MV-4-11 (cell line): ENCODE measurements around the gene ADI1.
A peak's percentile ranks its signal among the peaks of the same experiment; 100 is the strongest.
"Not testable (repeated sequence)": the region's sequence is repeated elsewhere in the genome, so short reads cannot be mapped to it uniquely, and the experiment has no call there.

Experiments
- DNase-seq: peaks from one replicate; lab custom pipeline; 2025; lab: John Stamatoyannopoulos, UW

The ADI1 gene

GRCh38 chr2:3493615-3494007, 25.7 kb downstream of the ADI1 start:
- no peak for DNase-seq

- DNase-seq, result no peak
Observed at GRCh38 chr2:3492951-3493614, 26.2 kb downstream of the ADI1 start.

DNA sequence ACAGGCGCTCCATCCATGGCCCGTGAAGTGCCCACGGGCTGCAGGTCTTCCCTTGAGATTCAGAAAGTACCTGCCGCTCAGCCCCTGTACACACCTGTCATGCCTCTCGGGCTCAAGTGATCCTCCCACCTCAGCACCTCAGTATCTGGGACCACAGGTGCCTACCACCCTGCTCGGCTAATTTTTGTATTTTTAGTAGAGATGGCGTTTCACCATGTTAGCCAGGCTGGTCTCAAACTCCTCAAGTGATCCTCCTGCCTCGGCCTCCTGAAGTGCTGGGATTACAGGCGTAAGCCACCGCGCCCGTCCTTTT, 26.9 kb downstream of the ADI1 start:
- DNase-seq, result not testable (repeated sequence)

DNA sequence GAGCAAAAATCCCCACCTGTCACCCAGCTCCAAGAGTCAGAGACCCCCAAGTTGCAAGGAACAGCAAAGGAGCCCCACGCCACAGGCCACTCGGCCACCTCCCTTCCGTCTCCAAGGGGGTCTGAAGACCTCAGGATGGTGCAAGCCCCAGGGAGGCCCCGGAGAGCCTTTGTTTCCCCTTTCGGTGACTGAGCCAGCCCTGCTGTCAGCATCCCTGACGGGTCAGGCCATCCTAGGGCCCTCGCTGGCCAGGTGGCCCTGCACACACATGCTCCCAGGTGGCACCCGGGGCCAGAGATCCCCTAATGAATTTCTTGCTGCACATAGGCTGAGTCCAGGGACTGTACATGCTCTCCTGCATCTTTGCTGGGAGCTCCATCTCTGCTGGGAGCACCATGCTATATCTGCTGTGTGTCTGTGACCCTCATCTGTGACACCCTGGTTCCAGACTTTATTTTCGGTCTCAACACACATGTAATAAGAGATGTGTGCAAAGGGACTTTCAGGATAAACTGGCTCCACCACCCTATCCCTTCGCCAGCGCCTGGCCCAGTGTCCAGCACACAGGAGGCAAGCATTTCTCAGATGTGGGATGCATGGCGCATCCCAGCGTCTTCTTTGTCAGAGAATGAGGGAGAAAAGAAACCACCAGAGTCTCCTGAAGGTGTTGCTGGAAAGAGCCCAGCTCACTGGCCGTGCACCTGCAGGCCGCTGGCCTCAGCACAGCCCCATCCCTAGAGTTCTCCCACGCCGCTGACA, 27.4 kb downstream of the ADI1 start:
- DNase-seq, result no peak

DNA sequence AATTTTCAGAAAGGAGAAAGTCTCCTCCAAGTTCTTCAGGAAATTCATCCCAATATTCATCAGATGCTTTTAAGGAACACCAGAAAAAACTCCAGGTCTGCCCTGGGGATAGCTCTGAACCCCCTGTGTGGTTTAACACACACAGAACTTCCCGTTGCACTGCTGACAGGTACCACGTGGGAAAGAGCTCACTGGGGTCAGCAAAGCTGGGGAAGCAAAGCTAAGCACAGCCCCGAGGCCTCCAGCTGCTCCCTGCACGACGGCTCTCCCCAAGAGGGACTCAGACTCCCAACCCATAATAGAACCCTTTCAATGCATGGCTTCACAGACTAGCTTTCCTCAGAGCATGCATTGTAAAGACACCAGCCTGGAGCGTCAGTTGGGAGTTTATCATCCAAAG, 28.0 kb downstream of the ADI1 start:
- no peak for DNase-seq

DNA sequence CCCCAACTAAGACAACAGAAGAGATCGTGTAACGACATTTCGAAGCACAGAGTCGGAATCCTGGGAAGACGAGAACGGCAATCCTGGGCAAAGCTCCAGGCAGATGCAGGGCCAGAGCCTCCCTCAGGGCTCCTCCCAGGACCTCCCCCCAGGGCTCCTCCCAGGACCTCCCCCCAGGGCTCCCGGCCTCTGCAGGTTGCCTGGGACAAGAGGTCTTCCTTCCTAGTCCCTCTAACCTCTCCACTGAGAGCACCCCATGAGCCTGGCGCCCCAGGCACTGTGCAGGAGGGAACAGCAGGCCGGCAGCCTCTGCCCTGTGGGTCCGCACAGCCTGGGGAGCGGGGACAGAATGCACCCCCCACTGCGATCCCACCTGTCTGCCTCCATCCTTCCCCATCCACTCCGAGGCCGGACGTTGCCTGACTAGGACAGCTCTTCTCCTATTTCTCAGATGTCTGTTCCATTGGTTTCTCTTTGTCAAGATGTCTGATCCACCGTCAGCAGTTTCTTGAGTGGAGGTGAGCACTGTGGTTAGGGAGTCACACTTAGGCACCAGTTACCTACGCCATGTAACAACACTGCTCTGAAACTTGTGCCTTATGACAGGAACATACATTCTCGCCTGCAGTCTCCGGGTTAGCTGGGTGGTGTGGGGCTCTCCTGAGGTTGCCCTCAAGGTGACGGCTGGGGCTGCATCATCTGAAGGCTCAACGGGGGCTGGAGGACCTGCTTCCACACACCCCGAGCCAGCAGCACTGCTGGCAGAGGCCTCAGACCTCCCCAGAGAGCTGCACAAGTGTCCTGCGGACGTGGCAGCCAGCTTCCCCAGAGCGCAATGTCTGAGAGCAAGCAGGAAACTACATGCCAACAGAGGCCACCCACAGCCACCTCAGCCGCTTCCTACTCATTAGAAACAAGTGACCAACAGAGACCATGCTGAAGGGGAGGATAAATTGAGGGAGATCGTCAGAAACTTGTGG, 28.9 kb downstream of the ADI1 start:
- DNase-seq, result peak; percentile 3

GRCh38 chr2:3489764-3490115, 29.6 kb downstream of the ADI1 start:
- DNase-seq, result no peak

DNA sequence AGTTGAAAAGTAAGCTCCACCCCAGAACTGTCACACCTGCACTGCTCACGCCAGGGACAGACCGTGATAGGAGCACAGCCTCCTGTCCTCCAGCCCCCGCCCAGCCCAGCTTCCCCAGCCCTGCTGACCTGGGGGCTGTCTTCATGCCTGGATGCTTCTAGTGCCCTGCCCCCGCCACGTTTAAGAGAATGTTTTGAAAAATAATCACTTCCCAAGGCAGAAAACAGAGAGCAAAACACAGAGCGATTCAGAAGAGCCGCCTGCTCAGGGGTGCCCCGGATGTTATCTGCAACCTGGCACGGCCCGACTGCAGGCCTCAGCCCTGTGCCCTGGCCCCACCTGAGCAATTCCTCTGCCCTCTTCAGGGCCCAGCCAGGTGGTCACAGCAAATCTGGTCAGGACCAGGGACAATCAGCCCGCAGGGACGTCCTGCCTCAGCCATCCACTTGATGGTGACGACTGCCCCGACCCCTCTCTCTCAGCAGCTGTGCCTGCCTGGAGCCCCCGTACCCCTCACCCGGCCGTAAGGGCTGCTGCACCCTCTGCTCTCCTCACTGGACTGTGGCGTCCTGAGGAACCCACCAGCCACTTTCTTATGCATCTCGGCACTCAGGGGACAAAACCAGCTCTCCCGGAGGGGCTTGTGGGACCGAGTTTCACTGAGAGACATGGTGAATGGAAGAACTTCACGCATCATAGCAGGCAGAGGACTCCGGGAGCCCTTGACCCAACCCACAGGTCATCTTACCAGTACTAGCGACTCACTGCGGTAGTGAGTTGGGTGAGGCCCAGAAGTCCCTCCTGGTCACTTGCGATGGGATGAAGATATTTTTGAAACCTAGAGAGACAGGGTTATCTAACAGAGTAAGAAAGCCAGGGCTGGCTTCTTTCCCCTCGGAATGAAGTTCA, 30.2 kb downstream of the ADI1 start:
- no peak for DNase-seq

- no peak for DNase-seq
Observed at GRCh38 chr2:3488061-3488531, 31.2 kb downstream of the ADI1 start.

DNA sequence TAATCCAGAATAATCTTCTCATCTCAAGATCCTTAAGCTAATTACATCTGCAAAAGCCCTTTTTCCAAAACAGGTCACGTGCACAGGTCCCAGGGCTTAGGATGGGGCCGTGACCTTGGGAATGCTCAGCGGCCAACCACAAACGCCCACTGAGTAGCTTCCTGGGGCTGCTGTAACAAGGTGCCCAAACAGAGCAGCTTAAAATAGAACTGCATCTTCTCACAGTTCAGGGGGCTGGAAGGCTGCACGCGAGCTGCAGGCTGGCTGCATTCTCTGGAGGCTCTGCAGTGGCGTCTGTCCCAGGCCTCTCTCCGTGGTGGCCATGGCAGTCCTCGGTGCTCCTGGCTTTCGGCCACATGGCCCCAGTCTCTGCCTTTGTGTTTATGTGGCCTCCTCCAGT, 31.9 kb downstream of the ADI1 start:
- DNase-seq, result no peak

- DNase-seq, result no peak
Observed at GRCh38 chr2:3487028-3487425, 32.3 kb downstream of the ADI1 start.

DNA sequence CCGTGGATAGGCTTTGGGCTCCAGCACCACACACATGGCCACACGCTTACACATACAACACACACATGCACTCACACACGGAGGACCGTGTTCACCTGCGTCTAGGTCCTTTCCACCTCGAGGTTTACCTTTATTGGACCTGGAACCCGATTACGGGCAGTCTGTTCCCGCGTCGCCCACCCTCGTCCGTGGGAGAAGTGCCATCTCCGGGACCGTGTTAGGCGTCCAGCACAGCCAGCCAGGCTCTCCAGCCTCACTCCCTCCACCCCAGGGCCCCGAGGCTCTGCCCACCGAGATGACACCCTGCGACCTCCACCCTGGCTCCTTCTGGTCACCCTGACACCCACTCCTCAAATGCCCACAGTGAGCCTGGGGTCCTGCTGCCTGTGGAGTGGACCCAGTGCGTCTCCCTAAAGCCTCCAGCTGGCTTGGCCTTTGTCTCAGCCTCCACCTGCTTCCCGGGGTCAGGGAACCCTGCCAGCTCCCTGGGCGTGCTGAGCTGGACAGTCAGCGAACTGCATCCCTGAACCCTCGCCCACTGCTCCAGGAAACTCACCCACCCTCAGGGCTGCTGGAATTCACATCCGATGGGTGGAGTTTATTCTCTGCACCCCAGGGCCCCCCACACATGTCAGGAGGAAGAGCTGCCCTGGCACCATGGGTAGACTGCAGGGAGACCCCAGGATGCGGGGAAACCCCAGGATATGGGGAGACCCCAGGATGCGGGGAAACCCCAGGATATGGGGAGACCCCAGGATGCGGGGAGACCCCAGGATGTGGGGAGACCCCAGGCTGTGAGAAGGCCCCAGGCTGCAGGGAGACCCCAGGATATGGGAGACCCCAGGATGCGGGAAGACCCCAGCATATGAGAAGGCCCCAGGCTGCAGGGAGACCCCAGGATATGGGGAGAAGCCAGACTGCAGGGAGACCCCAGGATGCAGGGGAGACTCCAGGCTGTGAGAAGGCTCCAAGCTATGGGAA, 33.0 kb downstream of the ADI1 start:
- no peak for DNase-seq

- DNase-seq, result no peak
Observed at GRCh38 chr2:3485166-3485565, 34.2 kb downstream of the ADI1 start.

- no peak for DNase-seq
Observed at GRCh38 chr2:3483986-3484960, 35.1 kb downstream of the ADI1 start.

DNA sequence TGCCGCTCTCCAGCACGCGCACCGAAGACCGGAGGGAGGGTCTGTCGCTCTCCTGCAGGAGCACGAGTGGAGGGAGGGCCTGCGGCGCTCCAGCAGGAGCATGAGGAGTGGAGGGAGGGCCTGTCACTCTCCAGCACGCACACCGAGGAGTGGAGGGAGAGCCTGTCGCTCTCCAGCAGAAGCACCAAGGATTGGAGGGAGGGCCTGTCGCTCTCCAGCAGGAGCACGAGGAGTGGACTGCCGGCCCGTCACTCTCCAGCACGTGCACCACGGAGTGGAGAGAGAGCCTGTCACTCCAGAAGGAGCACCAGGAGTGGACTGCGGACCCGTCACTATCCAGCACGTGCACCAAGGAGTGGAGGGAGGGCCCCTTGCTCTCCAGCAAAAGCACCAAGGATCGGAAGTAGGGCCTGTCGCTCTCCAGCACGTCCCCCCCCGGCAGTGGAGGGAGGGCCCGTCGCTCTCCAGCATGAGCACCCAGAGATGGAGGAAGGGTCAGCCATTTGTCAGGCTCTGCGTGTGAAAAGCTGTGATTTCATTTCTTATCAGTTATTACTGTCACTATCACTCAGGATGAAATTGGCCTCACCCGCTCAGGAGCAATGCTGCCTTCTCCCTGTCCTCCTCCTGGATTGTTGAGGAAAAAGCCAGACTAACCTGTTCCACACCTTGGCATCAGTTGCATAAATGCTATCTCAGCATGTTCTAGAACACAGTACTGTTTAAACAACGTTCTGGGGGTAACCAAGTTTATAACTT, 35.9 kb downstream of the ADI1 start:
- no peak for DNase-seq

GRCh38 chr2:3482363-3482821, 36.9 kb downstream of the ADI1 start:
- no peak for DNase-seq

GRCh38 chr2:3481736-3482362, 37.5 kb downstream of the ADI1 start:
- no peak for DNase-seq

DNA sequence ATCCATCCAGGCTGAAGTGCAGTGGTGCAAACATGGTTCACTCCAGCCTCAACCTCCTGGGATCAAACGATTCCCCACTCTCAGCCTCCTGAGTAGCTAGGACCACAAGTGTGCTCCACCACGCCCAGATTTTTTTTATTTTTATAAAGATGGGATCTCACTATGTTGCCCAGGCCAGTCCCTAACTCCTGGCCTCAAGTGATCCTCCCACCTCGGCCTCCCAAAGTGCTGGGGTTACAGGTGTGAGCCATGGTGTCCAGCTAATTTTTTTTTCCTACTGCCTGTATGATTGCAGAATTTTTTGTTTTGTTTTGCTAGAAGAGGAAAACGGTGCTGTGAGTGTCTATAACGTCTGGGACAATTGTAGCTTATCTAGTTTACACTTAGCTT, 38.3 kb downstream of the ADI1 start:
- DNase-seq, result no peak
